H1 (cell line): Measurements from ENCODE around the gene PCNX1. TPM values are rescaled to one million over a fixed set of nuclear protein-coding genes. Genes with fewer than 3 reads are reported as not detected.

Experiments
- ATF2 ChIP-seq: IDR thresholded peaks from 2 replicates; pipeline ENCODE4 v1.6.1; 2012; ENCODE audit warnings: low read length, inconsistent platforms
- CHD2 ChIP-seq: IDR thresholded peaks from 2 replicates; pipeline ENCODE4 v1.6.1; 2012; ENCODE audit warnings: low read length, improper control_type of control experiment
- EGR1 ChIP-seq: IDR thresholded peaks from 2 replicates; pipeline ENCODE4 v1.6.1; 2011; ENCODE audit warnings: low read depth, low read length, borderline replicate concordance
- HDAC2 ChIP-seq, 2 experiments: fragments of 300-600 bp in 1 of 2; sonication (generic) in 1 of 2; IDR thresholded peaks; 2 replicates each; pipeline ENCODE4 v1.6.1; 2011 to 2012; ENCODE audit warnings: low read depth in 2 of 2, low read length in 2 of 2, mild to moderate bottlenecking in 2 of 2, moderate library complexity in 2 of 2, borderline replicate concordance in 1 of 2, inconsistent platforms in 1 of 2
- POLR2AphosphoS5 ChIP-seq: IDR thresholded peaks from 2 replicates; pipeline ENCODE4 v1.6.1; 2011; ENCODE audit warnings: low read depth, low read length
- RBBP5 ChIP-seq: IDR thresholded peaks from 2 replicates; pipeline ENCODE4 v1.7.1; 2012; ENCODE audit warnings: low read depth, mild to moderate bottlenecking, inconsistent platforms, low read length, moderate library complexity, borderline replicate concordance
- RXRA ChIP-seq: IDR thresholded peaks from 2 replicates; pipeline ENCODE4 v1.6.1; 2011; ENCODE audit warnings: low read depth, mild to moderate bottlenecking, low read length, moderate library complexity; ENCODE audit not compliant: insufficient read depth
- SIN3A ChIP-seq, 2 experiments: IDR thresholded peaks in 1 of 2; conservative IDR thresholded peaks in 1 of 2; 2 replicates each; pipeline ENCODE4 v1.6.1; 2011 to 2012; ENCODE audit warnings: low read length in 2 of 2, improper control_type of control experiment in 1 of 2, low read depth in 1 of 2, mild to moderate bottlenecking in 1 of 2
- ZNF274 ChIP-seq: IDR thresholded peaks from 2 replicates; pipeline ENCODE4 v1.7.0; 2012; ENCODE audit warnings: low read length, borderline replicate concordance; ENCODE audit errors: extremely low read depth
- polyA plus RNA-seq, 7 experiments: library from polyadenylated mRNA; depleted of rRNA in 3 of 7; stranded (reverse) in 5 of 7; unstranded in 2 of 7; fragments of >200 nt in 5 of 7; fragments of 200-250 nt in 2 of 7; gene quantifications; 1 replicate in 5 of 7; 2 replicates in 1 of 7; 4 replicates in 1 of 7; pipeline versions ENCODE4 v1.2.1 to v1.2.3, GENCODE V29; 2011 to 2013; ENCODE audit warnings: missing spikeins in 2 of 7, mixed read lengths in 2 of 7
- total RNA-seq: library from RNA; stranded (reverse); fragmentation: NEBNext Ultra II Directional; extraction: Animal tissue kit (Norgen Biotek cat#: 25700); gene quantifications from 2 replicates; pipeline ENCODE4 v1.2.1, GENCODE V29; 2021

The PCNX1 gene
- total and polyA plus RNA-seq, 2 of the 8 experiments (the other 6 are each of a cell fraction or from before 2014, with no cell fraction given): 37.7 to 53.2 TPM

GRCh38 chr14:71011479-71011878 lies 104.2 kb downstream of the PCNX1 start (continued):
- TF ChIP-seq RXRA (no peak), EGR1 (no peak), SIN3A (conservative IDR thresholded peaks at IDR 0.05 in 1 of 2, IDR thresholded peaks at IDR 0.05 in 1 of 2; ENCODE audit: low read depth in 1 of 2, low read length in 2 of 2) (no peak), HDAC2 (IDR thresholded peaks at IDR 0.05; ENCODE audit: borderline replicate concordance in 1 of 2, low read depth in 2 of 2, low read length in 2 of 2) (no peak), ATF2 (no peak), POLR2AphosphoS5 (no peak), ZNF274 (no peak), CHD2 (no peak), RBBP5 (no peak)
- TF ChIP-seq, all 59 proteins: peak for 0
